Endodermal cell (in vitro differentiated cells): ENCODE results near the gene HAND1. TPM values are rescaled to one million over a fixed set of nuclear protein-coding genes. Genes with fewer than 3 reads are reported as not detected.

Experiments used
- DNase-seq: peaks from one replicate; pipeline ENCODE4 v3.0.0-alpha.2; 2017
- H3K27ac ChIP-seq: 2 replicates; pipeline ENCODE4 v1.5.1; 2013; ENCODE audit warnings: mild to moderate bottlenecking, low read depth, low read length, moderate library complexity
- H3K27me3 ChIP-seq: 2 replicates; pipeline ENCODE4 v1.6.1; 2013; ENCODE audit warnings: mild to moderate bottlenecking, low read length, moderate library complexity; ENCODE audit not compliant: insufficient read depth, control insufficient read depth, poor library complexity, severe bottlenecking
- H3K36me3 ChIP-seq: 2 replicates; pipeline ENCODE4 v1.7.0; 2013; ENCODE audit warnings: mild to moderate bottlenecking, low read length, moderate library complexity; ENCODE audit not compliant: control insufficient read depth, insufficient read depth
- H3K4me1 ChIP-seq: one replicate; pipeline ENCODE4 v1.7.0; 2013; ENCODE audit warnings: low read length; ENCODE audit not compliant: control insufficient read depth, insufficient read depth
- H3K4me3 ChIP-seq: 2 replicates; pipeline ENCODE4 v1.5.1; 2013; ENCODE audit warnings: mild to moderate bottlenecking, low read length, moderate library complexity
- H3K9ac ChIP-seq: 2 replicates; pipeline ENCODE4 v1.6.1; 2013; ENCODE audit warnings: mild to moderate bottlenecking, low read length, moderate library complexity; ENCODE audit not compliant: poor library complexity, severe bottlenecking; ENCODE audit errors: extremely low read depth
- H3K9me3 ChIP-seq: 2 replicates; pipeline ENCODE4 v1.6.1; 2013; ENCODE audit warnings: mild to moderate bottlenecking, low read length, moderate library complexity; ENCODE audit not compliant: control insufficient read depth
- H3K27ac Mint-ChIP-seq: 2 replicates; pipeline ENCODE4 v1.8.0; 2020; ENCODE audit warnings: mixed read lengths
- H3K27me3 Mint-ChIP-seq: 2 replicates; pipeline ENCODE4 v1.8.0; 2021; ENCODE audit warnings: mild to moderate bottlenecking, mixed read lengths; ENCODE audit not compliant: insufficient read depth
- H3K36me3 Mint-ChIP-seq: 2 replicates; pipeline ENCODE4 v1.8.0; 2020; ENCODE audit warnings: low read depth, mixed read lengths
- H3K4me1 Mint-ChIP-seq: 2 replicates; pipeline ENCODE4 v1.8.0; 2020; ENCODE audit warnings: mixed read lengths
- H3K4me3 Mint-ChIP-seq: 2 replicates; pipeline ENCODE4 v1.8.0; 2020; ENCODE audit warnings: mild to moderate bottlenecking, moderate library complexity, mixed read lengths
- H3K9me3 Mint-ChIP-seq: 2 replicates; pipeline ENCODE4 v1.8.0; 2020; ENCODE audit warnings: mild to moderate bottlenecking, mixed read lengths
- WGBS, 2 experiments: methylation state at CpG; one replicate each; pipeline versions ENCODE4 v1.1.5 to v1.1.7; 2013; ENCODE audit warnings: missing lambda C conversion rate in 2 of 2, mixed read lengths in 1 of 2; ENCODE audit not compliant: insufficient coverage in 1 of 2, insufficient read length in 1 of 2; 5-methylcytosine and 5-hydroxymethylcytosine counted together
- total RNA-seq, 2 donors: library from RNA; stranded (reverse); fragmentation: NEBNext Ultra II Directional in 1 of 2; extraction: Animal tissue kit (Norgen Biotek cat#: 25700) in 1 of 2; gene quantifications; 2 replicates in 1 of 2; 3 replicates in 1 of 2; pipeline ENCODE4 v1.2.1, GENCODE V29; 2021
- TF ChIP-seq, protein P1 (sequence below): fragments of 200-600 bp; sonication (generic); conservative IDR thresholded peaks from 2 replicates; pipeline ENCODE4 v1.5.0; 2021; ENCODE audit warnings: antibody characterized with exemption, mild to moderate bottlenecking

Gene HAND1
- total RNA-seq, 2 donors from 2014 or later, result not detected

- peak; percentile 90 for DNase-seq
- WGBS, 2 experiments, result 2 to 10% methylated on average over 2 to 27 of the region's 27 CpGs
- H3K36me3 ChIP-seq, result no peaks in the 10 kb centered on the region
- no peak overlapping the region for H3K27ac ChIP-seq
- TF ChIP-seq, protein P1, sequence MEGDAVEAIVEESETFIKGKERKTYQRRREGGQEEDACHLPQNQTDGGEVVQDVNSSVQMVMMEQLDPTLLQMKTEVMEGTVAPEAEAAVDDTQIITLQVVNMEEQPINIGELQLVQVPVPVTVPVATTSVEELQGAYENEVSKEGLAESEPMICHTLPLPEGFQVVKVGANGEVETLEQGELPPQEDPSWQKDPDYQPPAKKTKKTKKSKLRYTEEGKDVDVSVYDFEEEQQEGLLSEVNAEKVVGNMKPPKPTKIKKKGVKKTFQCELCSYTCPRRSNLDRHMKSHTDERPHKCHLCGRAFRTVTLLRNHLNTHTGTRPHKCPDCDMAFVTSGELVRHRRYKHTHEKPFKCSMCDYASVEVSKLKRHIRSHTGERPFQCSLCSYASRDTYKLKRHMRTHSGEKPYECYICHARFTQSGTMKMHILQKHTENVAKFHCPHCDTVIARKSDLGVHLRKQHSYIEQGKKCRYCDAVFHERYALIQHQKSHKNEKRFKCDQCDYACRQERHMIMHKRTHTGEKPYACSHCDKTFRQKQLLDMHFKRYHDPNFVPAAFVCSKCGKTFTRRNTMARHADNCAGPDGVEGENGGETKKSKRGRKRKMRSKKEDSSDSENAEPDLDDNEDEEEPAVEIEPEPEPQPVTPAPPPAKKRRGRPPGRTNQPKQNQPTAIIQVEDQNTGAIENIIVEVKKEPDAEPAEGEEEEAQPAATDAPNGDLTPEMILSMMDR, result no peak
- H3K4me3 ChIP-seq, result no peak overlapping the region
- Mint-ChIP-seq H3K9me3 (no peaks in the 10 kb centered on the region), H3K27ac (no peak overlapping the region), H3K27me3 (peaks cover 100% of the 10 kb centered on the region), H3K4me3 (peak overlapping the region; percentile 20), H3K36me3 (no peaks in the 10 kb centered on the region), H3K4me1 (peaks cover 51% of the 10 kb centered on the region)
- peaks cover 4% of the 10 kb centered on the region for H3K4me1 ChIP-seq
- H3K9me3 ChIP-seq, result no peaks in the 10 kb centered on the region
- H3K27me3 ChIP-seq, result peaks cover 100% of the 10 kb centered on the region
- H3K9ac ChIP-seq, result no peak overlapping the region
Measured at GRCh38 chr5:154478752-154479159, 729 bp upstream of the HAND1 start.

DNA sequence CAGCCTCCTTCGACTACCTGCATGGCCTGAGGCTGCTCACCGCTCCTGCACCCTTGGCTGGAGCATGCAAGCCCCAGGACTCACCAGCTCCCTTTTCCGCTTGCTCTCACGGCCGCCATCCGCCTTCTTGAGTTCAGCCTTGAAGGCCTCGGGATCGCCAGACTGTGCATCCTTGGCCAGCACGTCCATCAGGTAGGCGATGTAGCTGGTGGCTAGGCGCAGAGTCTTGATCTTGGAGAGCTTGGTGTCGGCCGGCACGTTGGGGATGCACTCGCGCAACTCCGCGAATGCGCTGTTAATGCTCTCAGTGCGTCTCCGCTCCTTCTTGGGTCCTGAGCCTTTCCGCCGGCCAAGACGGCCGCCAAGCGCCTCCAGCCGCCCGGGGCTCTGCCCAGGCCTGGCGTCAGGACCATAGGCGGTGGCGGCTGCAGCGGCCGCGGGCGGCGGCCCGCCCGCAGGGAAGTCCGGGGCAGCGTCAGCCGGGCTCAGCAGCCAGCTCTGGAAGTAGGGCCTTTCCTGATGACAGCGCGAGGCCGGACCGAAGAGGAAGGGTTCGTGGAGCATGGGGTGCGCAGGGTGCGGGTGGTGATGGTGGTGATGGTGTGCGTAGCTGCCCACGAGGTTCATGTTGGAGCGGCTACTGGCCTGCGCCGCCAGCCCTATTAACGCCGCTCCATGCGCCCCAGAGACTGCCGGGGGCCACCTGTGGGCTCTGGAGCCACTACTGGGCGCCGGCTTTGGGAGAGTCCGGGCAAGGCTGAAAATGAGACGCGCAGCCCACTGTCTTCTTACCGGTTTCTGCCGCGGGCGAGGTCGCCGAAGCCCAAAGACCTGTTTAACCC is 424 bp downstream of the HAND1 start:
- Mint-ChIP-seq H3K4me1 (peaks cover 52% of the 10 kb centered on the region), H3K4me3 (peak overlapping the region; percentile 40), H3K27ac (no peak overlapping the region), H3K36me3 (no peaks in the 10 kb centered on the region), H3K27me3 (peaks cover 100% of the 10 kb centered on the region), H3K9me3 (no peaks in the 10 kb centered on the region)
- H3K36me3 ChIP-seq, result no peaks in the 10 kb centered on the region
- H3K9me3 ChIP-seq, result no peaks in the 10 kb centered on the region
- TF ChIP-seq, protein P1, result no peak
- no peak overlapping the region for H3K9ac ChIP-seq
- peak; percentile 86 for DNase-seq
- peaks cover 100% of the 10 kb centered on the region for H3K27me3 ChIP-seq
- H3K27ac ChIP-seq, result no peak overlapping the region
- 1% methylated on average over 16 to 68 of the region's 68 CpGs for WGBS, 2 experiments
- peak overlapping the region; percentile 76 for H3K4me3 ChIP-seq
- H3K4me1 ChIP-seq, result peaks cover 4% of the 10 kb centered on the region

- no peak overlapping the region for H3K27ac Mint-ChIP-seq
- Histone ChIP-seq H3K36me3 (no peaks in the 10 kb centered on the region), H3K9ac (no peak overlapping the region), H3K4me1 (peaks cover 4% of the 10 kb centered on the region), H3K27me3 (peaks cover 100% of the 10 kb centered on the region), H3K4me3 (peak overlapping the region; percentile 76), H3K9me3 (no peaks in the 10 kb centered on the region), H3K27ac (no peak overlapping the region)
- TF ChIP-seq, protein P1, result no peak
- no peaks in the 10 kb centered on the region for H3K9me3 Mint-ChIP-seq
- H3K27me3 Mint-ChIP-seq, result peaks cover 100% of the 10 kb centered on the region
- H3K36me3 Mint-ChIP-seq, result no peaks in the 10 kb centered on the region
- 2 to 5% methylated on average over 16 to 38 of the region's 38 CpGs for WGBS, 2 experiments
- DNase-seq, result peak; percentile 76
- peak overlapping the region; percentile 40 for H3K4me3 Mint-ChIP-seq
- H3K4me1 Mint-ChIP-seq, result peaks cover 49% of the 10 kb centered on the region
Measured at GRCh38 chr5:154476354-154477205, 1.4 kb downstream of the HAND1 start.
